Kidney glomerular epithelial cell (primary cell): ENCODE data around the gene PPP1CB.
A peak's percentile ranks its signal among the peaks of the same experiment; 100 is the strongest.

Experiments
- DNase-seq: peaks from one replicate; lab custom pipeline; 2025; lab: John Stamatoyannopoulos, UW

The PPP1CB gene

DNA sequence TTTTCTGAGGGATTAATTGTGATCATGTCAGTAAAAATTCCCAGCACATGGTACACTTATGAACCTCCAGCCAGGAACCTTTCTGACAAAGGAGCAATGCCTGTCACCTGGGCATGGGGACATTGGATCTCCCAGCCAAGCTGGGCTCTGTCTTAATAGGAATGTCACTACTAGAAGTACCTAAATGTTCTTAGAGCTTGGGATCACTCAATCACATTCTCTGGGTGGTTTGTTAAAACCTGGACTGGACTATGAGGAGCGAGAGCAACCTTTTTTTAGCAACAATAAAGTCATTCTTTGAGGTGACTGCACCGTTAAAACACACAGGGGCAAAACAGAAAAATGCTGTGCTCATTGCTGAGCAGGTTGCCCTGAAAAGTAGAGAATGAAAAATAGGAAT lies 6.4 kb upstream of the PPP1CB start:
- no peak for DNase-seq

DNA sequence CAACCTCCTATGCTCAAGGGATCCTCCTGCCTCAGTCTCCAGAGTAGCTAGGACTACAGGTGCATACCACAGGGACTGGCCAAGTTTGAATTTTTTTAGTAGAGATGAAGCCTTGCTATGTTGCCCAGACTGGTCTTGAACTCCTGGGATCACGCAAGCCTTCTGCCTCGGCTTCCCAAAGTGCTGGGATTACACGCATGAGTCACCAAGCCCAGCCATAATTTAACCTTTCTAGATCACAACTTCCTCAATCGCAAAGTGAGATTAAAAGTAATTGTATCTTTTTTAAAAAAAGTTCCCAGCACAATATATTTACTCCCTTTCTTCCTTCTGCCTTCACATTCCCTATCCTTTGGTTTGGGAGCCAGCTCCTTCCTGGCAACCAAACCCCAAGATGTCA lies 5.8 kb upstream of the PPP1CB start:
- no peak for DNase-seq

DNA sequence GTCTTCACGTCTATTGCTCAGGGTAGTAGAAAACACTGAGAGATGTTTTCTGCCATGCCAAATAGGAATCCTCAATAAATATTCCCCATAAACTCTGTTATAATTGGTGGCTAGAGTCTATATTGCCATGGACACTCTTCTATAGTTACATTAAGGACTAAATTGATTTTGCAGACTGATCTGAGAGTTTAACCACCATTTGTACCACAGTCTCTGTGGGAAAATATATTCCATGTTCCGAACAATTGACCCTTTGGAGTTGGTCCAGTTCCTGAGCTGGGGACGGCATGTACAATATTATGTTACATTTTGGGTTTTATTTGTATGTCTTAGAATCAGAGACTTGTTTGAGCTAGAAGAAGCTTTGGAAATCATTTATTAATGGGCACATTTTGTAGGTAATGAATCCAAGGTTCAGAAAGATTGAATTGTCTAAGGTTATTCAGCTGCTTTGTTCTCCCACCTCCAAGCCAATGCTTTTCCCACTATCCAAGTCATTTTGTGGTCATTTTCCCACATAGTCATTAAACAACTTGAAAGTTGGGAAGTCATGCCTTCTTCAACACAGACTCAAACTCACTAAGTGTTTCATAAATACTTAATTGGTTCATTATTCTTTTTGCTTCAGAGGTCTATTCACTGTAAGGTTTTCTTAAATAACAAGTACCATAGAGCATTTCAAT lies 5.1 kb upstream of the PPP1CB start:
- no peak for DNase-seq

DNA sequence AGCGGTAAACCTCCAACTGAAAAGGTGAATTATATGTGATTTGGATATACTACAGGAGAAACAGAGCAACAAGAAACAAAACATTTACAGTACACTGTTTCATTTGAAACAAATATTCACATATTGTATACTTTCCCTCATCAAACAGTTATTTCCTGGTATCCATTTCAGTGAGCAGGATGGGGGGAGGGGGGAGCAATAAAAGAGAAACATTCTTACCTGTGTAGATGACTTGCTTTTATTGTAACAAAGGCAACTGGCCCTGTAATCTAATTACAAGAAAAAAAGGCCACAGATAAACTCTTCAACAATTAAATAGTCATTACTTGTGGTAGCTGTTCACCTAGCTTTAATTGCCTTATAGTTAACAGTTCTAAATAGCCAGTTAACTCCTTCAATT lies 3.9 kb upstream of the PPP1CB start:
- peak; percentile 7 for DNase-seq

DNA sequence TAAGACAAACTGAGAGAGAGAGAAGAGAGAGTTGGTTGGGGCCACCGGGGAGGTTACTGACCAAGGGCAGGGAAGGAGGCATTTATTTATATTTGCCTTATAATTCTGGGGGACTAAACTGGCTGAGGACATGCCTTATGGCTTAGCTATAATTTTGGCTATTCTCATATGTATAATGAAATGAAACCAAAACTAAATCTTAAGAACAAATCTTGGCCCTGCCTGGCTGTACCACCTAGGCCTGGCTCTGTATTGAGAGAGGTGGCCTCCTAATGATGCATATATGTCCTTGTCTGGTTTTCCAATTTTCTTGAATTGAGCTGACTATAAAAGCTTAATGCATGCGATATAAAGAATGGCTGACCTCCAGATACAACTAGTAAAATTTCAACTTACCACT lies 3.5 kb upstream of the PPP1CB start:
- no peak for DNase-seq

DNA sequence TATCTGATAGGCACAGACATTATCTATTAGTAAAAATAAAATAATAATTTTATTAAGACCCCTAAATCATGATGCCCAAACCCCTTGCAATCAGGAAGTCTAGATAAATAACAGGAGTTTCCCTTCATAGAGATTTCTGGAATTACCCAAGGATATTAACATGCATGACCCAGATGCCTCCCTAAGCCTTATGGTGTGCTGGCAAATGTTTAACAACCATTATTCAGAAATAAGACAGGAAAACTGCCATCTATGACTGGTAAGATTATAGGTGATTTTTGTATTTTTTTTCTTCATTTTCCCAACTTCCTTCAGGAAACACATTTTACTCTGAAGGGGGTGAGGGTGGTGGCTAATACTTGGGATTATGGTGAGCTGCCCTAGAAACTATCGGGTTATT lies 2.7 kb upstream of the PPP1CB start:
- no peak for DNase-seq

DNA sequence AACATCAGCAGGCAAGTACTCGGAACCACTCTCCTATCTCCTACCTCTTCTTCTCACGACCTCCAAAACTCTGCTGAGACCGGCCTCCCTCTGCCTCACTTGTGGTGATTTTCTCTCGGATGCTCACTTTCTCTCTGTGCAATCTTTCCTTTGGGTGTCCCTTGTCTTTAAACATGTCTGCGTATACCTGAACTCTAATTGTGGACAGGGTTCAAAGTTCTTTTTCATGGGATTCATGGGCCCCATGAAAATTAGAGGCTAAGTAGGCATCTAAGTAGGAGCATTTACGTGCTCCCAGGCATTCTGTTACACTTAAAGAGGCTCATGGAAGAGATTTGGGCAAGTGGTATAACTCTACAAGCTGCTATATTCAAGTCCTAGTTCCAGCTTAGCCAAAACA lies 2.1 kb upstream of the PPP1CB start:
- no peak for DNase-seq

DNA sequence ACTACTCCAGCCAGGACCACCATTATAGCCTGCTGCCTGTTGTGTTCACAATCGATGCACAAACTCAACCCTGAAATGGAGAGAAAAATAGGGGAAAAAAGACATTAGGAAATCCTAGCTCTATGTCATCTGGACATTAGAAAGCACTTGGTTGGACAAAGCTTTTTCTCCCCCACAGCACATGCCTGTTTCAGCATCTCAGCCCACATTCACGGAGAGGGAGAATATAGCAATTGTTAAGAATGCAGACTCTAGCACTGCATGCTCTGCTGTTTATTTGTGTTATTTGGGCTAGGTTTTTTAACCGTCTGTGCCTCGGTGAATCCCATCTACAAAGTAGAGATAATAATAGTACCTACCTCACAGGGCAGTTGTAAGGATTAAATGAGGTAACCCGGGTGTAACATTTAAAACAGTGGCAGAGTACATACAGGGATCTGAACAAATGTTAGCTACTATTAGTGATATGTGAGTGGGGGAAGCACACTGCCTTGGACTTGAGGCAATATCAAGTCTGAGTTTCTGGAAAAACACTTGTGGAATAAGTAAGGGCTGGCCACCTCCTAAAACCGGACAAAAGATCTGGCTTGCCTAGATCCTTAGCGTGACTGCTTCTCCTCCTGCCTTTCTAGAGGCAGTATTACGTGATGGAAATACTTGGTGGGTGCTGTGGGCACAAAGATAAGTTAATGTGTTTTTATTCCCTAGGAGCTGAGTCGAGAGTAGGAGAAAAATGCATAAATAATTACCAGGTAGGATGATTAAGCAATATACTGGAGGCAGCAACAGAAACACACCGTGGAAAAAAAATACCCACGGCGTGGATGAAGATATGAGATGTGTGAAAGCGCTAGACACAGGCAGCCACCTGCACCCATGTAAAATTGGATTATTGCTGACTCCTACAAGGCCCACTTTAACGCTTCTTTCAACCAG lies 1.0 kb upstream of the PPP1CB start:
- DNase-seq, result peak; percentile 72

DNA sequence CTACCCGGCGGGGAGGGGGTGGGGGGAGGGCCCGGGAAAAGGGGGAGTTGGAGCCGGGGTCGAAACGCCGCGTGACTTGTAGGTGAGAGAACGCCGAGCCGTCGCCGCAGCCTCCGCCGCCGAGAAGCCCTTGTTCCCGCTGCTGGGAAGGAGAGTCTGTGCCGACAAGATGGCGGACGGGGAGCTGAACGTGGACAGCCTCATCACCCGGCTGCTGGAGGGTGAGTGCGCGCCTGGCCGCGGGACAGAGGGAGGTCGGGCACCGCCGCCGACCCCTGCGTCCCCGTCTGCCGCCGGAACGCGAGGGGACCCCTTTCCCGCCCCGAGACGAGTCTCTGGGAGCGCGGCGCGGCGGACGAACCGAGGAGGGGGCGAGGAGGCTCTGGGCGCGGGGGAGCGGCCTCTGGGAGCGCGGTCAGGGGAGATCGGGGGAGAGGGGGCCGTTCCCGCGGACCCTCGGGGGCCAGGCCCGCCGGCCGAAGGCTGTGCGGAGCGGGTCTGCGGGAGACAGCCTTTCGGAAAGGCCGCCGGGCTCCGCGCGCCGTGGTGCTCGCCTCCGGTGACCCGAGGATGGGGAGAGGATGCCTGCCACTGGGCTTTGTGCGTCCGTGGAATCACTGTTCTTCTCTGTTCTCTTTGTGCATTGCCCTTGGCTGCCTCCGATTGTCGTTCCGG lies 463 bp downstream of the PPP1CB start:
- peak; percentile 17 for DNase-seq

DNA sequence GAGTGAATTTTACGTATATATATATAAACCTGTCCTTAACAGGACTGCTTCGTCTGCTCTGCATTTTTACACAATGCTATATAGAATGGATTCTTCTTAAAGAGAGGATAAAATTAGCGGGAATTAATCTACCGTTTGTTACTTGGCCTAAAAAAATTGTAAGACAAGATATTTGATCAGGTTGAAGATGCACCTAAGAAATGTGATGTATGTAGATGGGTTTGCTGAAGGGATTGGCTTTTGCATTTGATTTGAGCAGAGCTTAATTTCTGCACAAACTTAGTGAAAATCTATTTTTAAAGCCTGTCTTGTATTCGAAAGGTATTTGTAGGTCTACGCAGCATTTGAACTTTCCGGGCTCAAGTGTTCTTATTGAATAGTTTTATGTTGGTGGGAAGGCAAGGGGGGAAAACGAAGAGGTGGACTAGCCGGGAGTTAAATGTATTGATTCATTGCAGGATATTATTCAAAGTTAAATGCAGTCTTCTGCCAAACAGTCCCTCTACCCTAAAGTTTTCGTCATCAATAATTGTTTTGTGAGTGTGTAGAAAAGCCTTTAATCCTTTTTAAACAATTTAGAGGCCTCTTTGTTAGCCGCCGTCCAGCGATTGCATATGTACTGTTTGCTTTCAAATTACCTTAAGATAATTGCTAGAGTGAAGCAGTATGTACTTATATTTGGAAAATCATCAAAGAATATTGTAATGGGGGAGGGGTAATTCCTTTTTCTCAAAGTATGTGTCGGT lies 1.2 kb downstream of the PPP1CB start:
- DNase-seq, result no peak

DNA sequence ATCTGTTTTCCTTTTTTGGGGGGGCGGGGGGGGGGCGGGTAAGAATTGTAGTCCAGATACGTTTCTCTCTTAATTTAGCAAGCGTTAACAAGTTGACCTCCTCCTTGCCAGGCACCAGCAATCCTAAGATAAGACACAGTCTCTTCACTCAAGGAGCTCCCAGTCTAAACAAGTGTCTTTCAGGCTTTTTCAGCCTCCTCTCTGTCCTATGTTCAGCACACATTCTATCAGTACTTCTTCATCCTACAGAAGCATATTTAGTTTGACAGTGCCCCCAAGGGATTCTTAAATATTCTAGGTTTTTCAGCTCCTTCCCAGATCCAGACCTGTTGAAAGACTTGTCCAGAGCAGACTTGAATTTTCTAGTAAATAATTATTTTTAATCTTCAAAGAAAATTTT lies 2.7 kb downstream of the PPP1CB start:
- DNase-seq, result peak; percentile 36

DNA sequence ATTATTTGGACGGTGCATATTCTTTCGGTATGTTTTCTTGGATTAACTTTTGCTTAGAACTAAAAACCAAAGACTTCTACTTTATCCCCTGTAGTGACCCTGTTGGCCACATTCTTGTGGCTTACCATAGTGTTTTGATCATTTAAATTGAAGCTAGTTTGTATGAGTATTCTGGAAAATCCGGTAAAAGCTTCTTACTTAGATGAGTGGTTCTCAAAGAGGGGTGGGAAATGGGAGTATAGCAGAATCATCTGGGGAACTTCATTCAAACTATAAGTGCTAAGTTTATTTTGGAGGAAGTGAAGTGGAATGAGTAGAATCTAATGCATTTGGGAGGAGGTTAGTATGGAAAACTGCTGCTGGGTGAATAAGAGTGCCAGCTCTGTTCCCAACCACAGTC lies 3.8 kb downstream of the PPP1CB start:
- DNase-seq, result no peak

DNA sequence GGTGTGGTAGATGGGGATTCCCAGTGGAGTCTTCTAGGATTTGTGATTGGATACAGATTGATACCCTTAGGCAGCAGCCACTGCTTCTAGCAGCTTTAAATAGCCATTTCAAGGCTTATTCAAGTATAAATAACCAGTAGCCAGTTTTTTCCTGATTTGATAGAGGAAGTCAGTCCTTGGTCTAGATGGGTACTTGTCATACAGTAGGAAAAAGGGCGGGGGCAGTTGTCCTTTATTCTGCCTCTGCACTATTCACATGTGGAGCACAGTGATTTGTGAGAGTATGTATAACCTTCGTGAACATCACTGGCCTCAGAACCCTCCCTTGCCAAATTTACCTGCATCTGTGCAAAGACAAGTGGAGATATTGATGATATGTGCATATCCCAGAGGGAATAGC lies 6.8 kb downstream of the PPP1CB start:
- DNase-seq, result no peak

DNA sequence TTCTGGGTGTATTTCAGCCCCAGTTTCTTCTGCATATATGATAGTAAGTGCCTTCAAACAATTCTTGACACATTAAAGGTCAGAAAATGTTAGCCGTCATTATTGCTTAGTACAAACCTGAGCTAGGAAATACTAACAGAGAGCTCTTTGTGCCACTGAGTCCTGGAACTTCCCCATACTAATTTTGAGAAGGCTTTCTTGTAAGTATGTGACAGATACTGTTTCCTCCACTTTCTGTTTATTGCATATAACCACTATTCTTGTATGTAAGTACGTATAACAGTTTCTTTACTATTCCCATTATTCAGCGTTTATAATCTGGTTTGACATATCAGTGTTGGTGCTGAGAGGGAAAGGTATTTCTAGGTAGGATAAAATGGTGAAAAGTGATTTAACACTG lies 9.8 kb downstream of the PPP1CB start:
- no peak for DNase-seq

DNA sequence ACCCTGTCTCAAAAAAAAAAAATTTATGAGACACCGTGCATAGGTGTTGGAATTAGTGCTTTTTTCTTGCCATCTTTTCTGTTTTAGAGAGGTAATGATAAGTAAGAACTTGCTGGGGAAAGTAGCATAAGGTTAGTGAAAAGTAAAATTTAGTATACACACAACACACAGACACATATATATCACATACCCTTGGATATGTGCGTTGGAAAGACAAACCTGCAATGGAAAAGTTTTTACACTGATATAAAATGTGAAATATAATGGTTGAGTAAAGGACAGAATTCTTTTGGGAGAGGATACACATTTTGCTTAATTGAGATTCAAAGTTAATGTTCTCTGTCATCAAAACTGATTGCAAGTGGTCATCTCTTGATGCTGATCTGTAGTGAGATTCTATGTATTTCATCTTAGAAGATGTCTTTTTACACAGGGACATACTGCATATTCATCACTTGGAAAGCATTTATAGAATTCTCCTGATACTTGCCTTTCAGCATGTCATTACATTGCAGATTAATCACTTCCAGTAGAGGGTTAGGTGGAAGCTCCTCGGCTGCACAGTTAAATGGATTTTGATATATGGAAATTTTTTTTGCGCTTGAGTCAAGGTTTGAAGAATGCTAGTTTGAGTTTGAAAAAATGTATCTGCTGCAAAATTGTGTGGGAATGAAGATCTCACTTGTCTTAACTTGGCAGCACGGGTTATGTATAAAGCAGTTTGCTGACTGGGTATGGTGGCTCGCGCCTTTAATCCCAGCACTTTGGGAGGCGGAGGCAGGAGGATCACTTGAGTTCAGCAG lies 13.5 kb downstream of the PPP1CB start:
- DNase-seq, result no peak

DNA sequence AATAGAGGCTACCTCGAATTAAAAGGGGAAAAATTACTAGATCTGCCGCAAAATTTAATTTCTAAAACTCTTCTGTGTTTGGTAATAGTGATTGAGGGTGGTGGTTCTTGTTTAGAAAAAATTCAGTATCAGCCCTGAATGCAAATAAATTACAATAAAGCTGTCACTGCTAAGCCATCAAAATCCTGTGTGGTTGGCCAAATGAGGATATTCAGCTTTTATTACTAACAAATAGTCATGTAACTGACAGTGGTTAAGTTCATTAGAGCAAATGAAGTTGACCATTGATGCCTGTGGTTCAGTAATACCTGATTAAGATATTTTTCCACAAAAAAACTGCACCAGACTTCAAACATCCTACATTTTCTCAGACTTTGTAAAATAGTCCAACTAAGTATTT lies 14.4 kb downstream of the PPP1CB start:
- no peak for DNase-seq

DNA sequence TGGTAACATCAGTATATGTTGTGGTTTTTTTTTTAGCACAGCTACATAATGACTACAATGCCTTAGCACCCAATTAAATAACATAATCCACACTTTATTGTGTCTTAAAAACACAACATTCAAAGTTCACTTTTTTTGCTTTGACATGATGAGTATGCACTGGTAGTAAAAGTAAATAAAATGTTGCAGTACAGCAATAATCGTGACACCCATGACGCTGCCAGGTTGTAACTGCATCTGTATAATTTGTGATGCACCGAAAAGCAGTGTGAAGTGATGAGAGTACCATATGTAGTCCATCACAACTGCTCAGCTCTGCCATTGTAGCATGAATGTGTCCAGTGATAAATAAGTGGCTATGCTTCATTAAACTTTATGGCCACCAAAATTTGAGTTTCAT lies 15.7 kb downstream of the PPP1CB start:
- DNase-seq, result no peak

DNA sequence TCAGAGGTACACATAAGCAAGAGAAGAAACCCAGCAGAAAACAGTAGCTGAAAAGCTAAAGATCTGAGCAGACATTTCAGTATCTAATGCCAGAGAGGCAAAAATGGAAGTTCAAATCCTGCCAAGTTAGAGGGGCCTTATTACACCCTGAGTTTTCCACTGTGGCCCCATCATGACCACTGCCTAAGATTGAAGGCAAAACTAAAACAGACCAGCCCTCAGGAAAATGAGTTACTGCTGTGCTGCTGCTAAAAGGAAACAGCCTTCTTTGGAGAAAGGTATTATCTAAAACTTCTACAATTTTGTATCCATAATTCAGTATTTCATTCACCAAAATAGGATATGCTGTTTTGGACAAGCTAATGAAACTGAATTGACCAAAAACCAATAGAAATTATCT lies 16.8 kb downstream of the PPP1CB start:
- DNase-seq, result no peak

DNA sequence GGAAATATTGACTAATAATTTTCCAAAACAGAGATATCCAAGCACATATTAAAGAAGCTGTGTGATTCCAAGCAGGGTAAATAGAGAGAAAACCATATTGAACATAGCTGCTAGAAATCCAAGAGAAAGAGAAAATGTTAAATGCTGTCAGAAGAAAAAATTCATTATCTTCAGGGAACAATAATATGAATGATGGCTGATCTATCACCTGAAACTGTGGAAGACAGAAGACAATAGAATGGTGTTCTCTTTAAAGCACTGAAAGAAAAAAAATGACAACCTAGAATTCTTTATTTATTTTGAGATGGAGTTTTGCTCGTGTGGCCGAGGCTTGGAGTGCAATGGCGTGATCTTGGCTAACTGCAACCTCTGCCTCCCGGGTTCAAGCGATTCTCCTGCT lies 17.3 kb downstream of the PPP1CB start:
- no peak for DNase-seq

DNA sequence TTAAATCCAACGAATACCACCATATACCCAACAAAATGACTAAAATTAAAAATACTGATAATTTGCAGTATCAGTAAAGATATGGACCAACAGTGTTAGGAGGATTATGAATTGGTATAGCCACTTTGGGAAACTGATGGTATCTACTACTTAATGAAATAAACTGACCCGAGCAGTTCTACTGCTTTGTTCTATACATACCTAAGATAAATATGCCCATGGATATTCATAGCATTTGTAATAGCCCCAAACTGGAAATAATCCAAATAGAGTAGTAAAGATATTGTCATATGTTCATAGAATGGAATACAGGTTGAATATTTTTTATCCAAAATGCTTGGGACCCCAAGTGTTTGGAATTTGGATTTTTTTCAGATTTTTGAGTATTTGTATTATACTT lies 20.7 kb downstream of the PPP1CB start:
- DNase-seq, result no peak

DNA sequence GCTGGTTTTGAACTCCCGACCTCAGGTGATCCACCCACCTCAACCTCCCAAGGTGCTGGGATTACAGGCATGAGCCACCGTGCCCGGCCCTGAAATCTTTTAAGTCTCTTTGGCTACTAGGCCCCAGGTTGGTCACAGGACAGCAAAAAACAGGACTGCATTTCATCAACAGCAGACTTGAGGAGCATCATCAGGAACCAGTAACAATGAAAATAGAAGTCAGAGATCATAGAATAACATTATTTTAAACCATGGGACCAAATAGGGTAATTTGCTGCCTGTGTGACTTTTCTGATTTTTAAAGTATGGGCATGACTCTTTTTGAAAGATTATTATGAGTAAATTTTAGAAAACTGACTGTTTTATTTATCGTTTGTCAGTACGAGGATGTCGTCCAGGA lies 24.8 kb downstream of the PPP1CB start:
- no peak for DNase-seq
